Body of pancreas (tissue), 4 donors: ENCODE data around the gene GNRH2. TPM values are rescaled to one million over a fixed set of nuclear protein-coding genes. Genes with fewer than 3 reads are reported as not detected.
"Not testable (repeated sequence)": the region's sequence is repeated elsewhere in the genome, so short reads cannot be mapped to it uniquely, and the experiment has no call there.

Experiments used
- ATAC-seq: fragments of 150-250 bp; one replicate; pipeline ENCODE4 v1.9.1; 2016
- DNase-seq, 4 donors: peaks; one replicate each; pipeline ENCODE4 v3.0.0-alpha.2; 2019
- H3K27ac ChIP-seq, 4 donors: fragments of 200-600 bp; sonication (generic); 1 replicate in 3 of 4; 2 replicates in 1 of 4; pipeline versions ENCODE4 v1.5.1 to v1.6.1; 2016 to 2019; ENCODE audit warnings: mild to moderate bottlenecking in 1 of 4, mixed read lengths in 1 of 4, moderate library complexity in 1 of 4
- H3K27me3 ChIP-seq, 2 donors: fragments of 200-600 bp; sonication (generic); one replicate each; pipeline ENCODE4 v1.6.0; 2016; ENCODE audit warnings: mild to moderate bottlenecking in 1 of 2
- H3K36me3 ChIP-seq, 2 donors: fragments of 200-600 bp; sonication (generic); replicated peaks in 1 of 2; 2 replicates each; pipeline ENCODE4 v1.5.1; 2016; ENCODE audit warnings: low read depth in 2 of 2; ENCODE audit not compliant: insufficient read depth in 1 of 2
- H3K4me1 ChIP-seq: fragments of 200-600 bp; sonication (generic); one replicate; pipeline ENCODE4 v1.6.0; 2016
- H3K4me3 ChIP-seq, 2 donors: fragments of 200-600 bp; sonication (generic); 1 replicate in 1 of 2; 2 replicates in 1 of 2; pipeline ENCODE4 v1.5.1; 2016 to 2019
- H3K9me3 ChIP-seq, 3 donors: fragments of 200-600 bp; sonication (generic); 1 replicate in 2 of 3; 2 replicates in 1 of 3; pipeline ENCODE4 v1.5.1; 2016
- CTCF ChIP-seq, 7 experiments: fragments of 450-650 bp in 4 of 7; fragments of 200-600 bp in 3 of 7; sonication (generic) in 3 of 7; IDR thresholded peaks; one replicate each; pipeline ENCODE4 v1.5.1; 2016 to 2019; ENCODE audit warnings: antibody characterized with exemption in 7 of 7
- POLR2A ChIP-seq, 3 donors: fragments of 450-650 bp; IDR thresholded peaks; one replicate each; pipeline ENCODE4 v1.6.1; 2016; ENCODE audit warnings: antibody characterized with exemption in 3 of 3, mild to moderate bottlenecking in 2 of 3
- WGBS, 2 donors: methylation state at CpG; one replicate each; pipeline ENCODE4 v1.1.5; 2017; 5-methylcytosine and 5-hydroxymethylcytosine counted together
- intact Hi-C: fragments of 100-400 bp; cut with DNase I; formaldehyde crosslinking; loops from one replicate; pipeline ENCODE4 v1.15.1; 2023
- total RNA-seq, 2 donors: library from RNA; depleted of rRNA; stranded (reverse); fragments of >200 nt; gene quantifications; one replicate each; pipeline ENCODE4 v1.1.0, GENCODE V29; 2016

The GNRH2 gene
- total RNA-seq, 2 donors from 2014 or later = not detected

- Histone ChIP-seq H3K4me3 (no peak overlapping the region), H3K4me1 (no peaks in the 10 kb centered on the region), H3K27me3 (no peaks in the 10 kb centered on the region), H3K27ac (no peak overlapping the region), H3K36me3 (no peaks in the 10 kb centered on the region), H3K9me3 (no peaks in the 10 kb centered on the region)
- DNase-seq (no peak), ATAC-seq (no peak)
- no peak for TF ChIP-seq CTCF (IDR thresholded peaks at IDR 0.05)
- no peak for TF ChIP-seq POLR2A (IDR thresholded peaks at IDR 0.05)
- 40 to 66% methylated on average over 1 to 3 of the region's 3 CpGs for WGBS, 2 donors
- intact Hi-C loops = loop anchor here (10.0 kb wide), 1 partner anchor 55 kb away; no protein-coding TSS in a partner anchor
These were observed 16.1 kb downstream of the GNRH2 start for GRCh38 chr20:3059489-3059888.

DNA sequence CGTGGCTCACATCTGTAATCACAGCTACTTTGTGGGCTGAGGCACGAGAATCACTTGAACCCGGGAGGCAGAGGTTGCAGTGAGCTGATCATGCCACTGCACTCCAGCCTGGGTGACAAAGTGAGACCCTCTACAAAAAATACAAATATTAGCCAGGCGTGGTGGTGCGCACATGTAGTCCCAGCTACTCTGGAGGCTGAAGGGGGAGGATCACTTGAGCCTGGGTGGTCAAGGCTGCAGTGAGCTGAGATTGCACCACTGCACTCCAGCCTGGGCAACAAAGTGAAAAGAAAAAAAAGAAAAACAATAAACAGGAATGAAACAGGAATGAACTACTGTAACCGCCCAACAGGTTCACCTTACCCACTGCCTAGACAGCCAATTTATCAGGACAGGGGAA, 20.7 kb downstream of the GNRH2 start:
- H3K9me3 ChIP-seq, H3K27ac ChIP-seq, ATAC-seq, intact Hi-C loops, H3K4me1 ChIP-seq, H3K27me3 ChIP-seq, H3K36me3 ChIP-seq, DNase-seq, H3K4me3 ChIP-seq: not testable (repeated sequence)
- WGBS, 2 donors = 79 to 87% methylated on average over 6 of the region's 6 CpGs

GRCh38 chr20:3067139-3068014, 24.0 kb downstream of the GNRH2 start:
- DNase-seq (no peak), ATAC-seq (no peak)
- Histone ChIP-seq H3K27me3 (peaks cover 0 to 11% of the 10 kb centered on the region in 2 donors), H3K36me3 (no peaks in the 10 kb centered on the region), H3K4me1 (peaks cover 10% of the 10 kb centered on the region), H3K27ac (no peak overlapping the region), H3K9me3 (no peaks in the 10 kb centered on the region), H3K4me3 (no peak overlapping the region)
- WGBS, 2 donors = 69 to 76% methylated on average over 23 of the region's 23 CpGs
- intact Hi-C loops = no loop called here
- TF ChIP-seq POLR2A (IDR thresholded peaks at IDR 0.05) (no peak), CTCF (IDR thresholded peaks at IDR 0.05) (no peak)

DNA sequence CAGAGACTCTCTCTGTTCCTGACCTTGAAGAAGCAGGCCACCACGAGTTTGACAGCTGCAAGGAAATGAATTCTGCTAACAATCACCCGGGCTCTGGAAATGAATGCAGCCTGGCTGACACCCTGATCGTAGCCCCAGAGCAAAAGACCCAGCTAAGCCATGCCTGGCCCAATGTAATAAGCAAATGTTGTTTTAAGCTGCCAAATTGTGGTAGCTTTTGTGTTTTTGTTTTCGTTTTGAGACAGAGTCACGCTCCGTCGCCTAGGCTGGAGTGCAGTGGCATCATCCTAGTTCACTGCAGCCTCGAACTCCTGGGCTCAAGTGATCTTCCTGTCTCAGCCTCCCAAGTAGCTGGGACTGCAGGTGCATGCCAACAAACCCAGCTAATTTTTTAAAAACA, 24.7 kb downstream of the GNRH2 start:
- intact Hi-C loops = no loop called here
- peaks cover 0 to 15% of the 10 kb centered on the region in 2 donors for H3K27me3 ChIP-seq
- no peak for DNase-seq
- no peaks in the 10 kb centered on the region for H3K9me3 ChIP-seq
- peaks cover 12% of the 10 kb centered on the region for H3K4me1 ChIP-seq
- no peak overlapping the region for H3K4me3 ChIP-seq
- TF ChIP-seq CTCF (IDR thresholded peaks at IDR 0.05) = no peak
- TF ChIP-seq POLR2A (IDR thresholded peaks at IDR 0.05) = no peak
- WGBS, 2 donors = 57 to 69% methylated on average over 5 to 8 of the region's 8 CpGs
- no peak for ATAC-seq
- H3K27ac ChIP-seq = no peak overlapping the region
- no peaks in the 10 kb centered on the region for H3K36me3 ChIP-seq

GRCh38 chr20:3068986-3069900, 25.8 kb downstream of the GNRH2 start:
- TF ChIP-seq POLR2A (IDR thresholded peaks at IDR 0.05) = no peak
- TF ChIP-seq CTCF (IDR thresholded peaks at IDR 0.05) = peak in 1 of 7 experiments; percentile 9
- no peaks in the 10 kb centered on the region for H3K9me3 ChIP-seq
- intact Hi-C loops = no loop called here
- 77 to 79% methylated on average over 7 to 8 of the region's 8 CpGs for WGBS, 2 donors
- no peak overlapping the region for H3K4me3 ChIP-seq
- peaks cover 0 to 15% of the 10 kb centered on the region in 2 donors for H3K27me3 ChIP-seq
- H3K27ac ChIP-seq = no peak overlapping the region
- peaks cover 12% of the 10 kb centered on the region for H3K4me1 ChIP-seq
- H3K36me3 ChIP-seq = no peaks in the 10 kb centered on the region
- ATAC-seq (no peak), DNase-seq (no peak)
